HG03439 (cell line): ENCODE results near the gene SERINC3.

Source experiments
- ATAC-seq: cut with Tn5 transposase; IDR thresholded peaks from one replicate; pipeline ENCODE4 v1.9.1; 2021; ENCODE audit warnings: mild to moderate bottlenecking, moderate library complexity; ENCODE audit not compliant: unreplicated experiment

SERINC3 gene

DNA sequence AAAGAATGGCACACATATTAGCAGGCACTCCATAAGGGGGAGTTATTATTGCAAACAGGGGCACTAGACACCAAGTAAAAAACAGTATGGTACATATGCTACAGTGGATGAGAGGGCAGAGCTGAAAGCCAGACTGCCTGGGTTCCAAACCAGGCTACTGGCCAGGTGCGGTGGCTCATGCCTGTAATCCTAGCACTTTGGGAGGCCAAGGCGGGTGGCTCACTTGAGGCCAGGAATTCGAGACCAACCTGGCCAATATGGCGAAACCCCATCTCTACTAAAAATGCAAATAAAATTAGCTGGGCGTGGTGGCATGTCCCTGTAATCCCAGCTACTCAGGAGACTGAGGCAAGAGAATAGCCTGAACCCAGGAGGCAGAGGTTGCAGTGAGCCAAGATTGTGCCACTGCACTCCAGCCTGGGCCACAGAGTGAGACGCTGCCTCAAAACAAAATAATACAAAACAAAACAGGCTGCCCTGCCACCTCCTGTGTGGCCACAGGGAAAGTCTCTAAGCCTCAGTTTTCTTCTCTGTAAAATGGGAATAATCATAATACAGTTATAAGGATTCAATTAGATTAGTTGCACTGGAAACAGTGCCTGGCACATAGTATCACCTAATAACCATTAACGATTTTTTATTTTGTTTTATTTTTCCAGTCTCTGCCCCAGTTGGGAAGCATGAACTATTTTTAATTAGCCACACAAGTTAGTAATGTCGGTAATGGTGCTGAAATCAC is 53.7 kb downstream of the SERINC3 start:
- no peak for ATAC-seq

DNA sequence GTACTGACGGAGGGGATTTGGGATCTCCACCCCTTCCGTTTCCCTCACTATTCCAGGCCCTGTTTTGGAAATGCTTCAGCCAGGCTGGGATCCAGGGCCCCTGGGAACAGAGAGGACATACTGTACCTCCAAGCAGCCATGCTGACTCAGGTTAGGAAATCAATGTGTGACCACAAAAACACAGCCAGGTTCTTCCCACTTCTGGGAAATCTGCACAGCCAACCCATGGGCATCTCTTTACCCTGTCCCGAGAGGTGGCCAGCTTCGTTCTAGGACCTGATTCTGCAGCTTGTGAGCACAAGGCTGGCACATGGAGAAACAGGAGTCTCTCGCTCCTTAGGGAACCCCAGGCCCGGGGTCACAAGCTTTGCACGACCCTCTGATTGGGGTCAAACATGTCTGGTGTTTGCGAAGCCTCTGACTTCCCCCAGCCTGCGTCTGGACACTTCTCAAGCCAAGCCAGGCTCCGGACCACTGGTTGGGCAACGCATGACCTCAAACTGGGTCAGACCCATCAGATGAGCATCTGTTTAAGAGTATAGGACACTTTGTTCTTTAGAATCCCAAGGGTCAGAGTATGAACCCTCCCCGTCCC is 54.5 kb downstream of the SERINC3 start:
- no peak for ATAC-seq

DNA sequence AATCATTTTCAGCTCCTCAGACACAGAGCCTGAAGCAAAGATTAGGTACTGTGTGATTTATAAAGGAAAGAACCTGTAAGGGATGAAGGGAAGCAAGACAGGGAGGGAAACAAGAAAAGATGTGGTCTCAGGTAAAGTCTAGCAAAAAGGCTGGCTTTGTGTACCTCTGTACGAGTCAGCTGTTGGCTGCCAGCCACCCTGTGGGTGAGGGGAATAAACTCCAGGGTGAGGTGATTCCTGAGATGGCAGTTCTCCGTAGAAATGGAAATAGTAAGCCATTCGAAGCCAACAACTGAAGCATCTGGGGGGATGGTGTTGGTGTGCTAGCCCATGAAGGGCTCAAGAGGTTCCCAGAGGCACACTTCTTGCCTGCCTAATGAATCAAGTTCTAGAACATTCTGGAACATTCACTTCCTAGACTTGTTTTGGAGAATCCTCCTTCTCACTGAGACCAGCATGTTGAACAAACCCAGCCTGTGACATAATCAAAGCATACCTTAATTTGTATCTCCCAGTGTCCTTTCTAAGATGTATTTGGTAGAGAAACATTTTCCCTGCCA is 56.8 kb downstream of the SERINC3 start:
- ATAC-seq: no peak

DNA sequence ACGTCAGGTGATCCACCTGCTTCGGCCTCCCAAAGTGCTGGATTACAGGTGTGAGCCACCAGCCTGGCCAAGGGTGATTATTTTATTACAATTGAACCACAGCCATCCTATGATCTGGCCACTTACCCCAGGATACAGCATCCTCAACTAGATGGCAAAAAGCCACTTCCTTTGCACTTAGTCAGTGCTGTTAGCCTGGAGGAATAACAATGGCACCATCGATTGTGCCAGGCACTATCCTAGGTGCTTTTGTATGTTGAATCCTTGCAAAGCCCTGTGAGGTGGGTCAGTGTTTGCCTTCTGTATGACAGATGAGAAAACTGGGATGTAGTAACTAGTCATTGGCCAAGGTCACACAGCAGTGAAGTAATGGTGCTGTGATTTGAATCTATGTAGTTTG is 57.4 kb downstream of the SERINC3 start:
- no peak for ATAC-seq

DNA sequence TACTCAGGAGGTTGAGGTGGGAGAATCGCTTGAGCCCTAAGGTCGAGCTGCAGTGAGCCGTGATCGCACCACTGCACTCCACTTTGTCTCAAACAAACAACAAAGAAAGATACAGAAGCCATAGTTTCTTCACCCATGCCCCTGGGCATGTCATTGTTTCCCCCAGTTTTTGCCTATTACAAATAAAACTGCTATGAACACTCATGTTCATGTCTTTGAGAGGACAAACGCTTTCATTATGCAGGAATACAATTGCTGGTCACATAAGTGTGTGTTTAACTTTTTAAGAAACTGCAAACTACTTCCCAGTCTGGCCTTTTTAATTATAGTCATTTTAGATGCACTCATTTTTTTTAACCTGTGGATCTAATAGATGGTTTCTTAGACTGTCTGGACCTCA is 58.4 kb downstream of the SERINC3 start:
- no peak for ATAC-seq

DNA sequence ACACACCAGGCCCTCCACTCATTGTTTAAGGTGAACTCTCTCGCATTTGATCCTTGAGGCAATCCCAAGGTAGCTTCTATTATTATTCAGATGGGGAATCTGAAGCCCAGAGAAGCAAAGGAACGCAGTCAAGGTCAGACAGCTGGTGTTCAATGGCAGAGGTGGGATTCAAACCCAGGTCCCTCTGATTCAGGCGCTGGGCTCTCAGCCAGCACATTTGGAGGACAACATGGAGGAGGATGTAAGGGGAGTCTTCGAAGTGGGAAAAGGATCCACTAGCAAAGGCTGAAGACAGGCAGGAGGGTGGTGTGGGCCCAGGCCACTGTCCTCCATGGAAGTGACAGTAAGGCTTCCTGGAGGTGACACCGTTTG is 60.1 kb downstream of the SERINC3 start:
- no peak for ATAC-seq

DNA sequence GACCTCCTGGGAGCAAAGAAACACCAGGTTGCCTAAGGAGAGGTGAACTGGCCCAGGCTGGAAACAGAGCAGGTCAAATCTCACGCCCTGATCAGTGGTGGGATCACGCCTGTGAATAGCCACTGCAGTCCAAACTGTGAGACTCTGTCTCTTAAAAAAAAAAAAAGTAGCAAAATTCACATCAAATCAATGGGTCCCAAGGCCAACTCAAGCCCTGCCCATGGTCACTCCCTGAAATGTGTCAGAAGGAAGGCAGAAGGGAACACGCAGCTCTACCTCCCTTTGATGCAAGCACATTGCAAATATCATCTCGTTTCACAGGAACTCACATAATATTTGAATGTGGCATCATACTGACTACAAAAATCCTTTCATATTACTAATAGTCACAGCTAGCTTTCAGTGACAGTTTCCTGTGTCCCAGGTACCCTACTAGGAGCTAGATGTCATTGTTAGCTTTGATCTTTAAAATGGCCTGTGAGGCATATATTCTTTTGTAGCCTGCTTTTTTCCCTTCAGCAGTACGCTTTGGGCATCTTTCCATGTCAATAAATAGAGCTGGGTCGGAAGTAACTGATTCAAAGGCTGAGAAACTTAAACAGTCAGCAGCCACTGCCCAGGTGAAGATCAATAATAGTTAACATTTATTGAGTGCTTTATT is 60.6 kb downstream of the SERINC3 start:
- no peak for ATAC-seq

DNA sequence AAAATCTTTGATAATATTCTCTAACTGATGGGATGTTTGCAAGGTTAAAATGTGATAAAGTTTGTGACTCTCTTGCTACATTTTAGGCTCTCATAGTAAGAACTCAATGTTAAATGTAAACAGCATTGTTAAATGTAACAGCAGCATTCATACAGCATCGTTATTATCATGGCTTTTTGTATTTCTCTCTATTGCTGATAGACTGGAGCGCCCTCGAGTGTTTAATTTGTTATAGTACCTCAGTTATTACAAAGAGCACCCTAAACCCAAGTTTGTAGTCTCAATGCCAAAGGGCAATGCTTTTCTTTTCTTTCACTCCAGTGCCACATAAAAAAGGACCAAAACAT is 61.1 kb downstream of the SERINC3 start:
- ATAC-seq: no peak

DNA sequence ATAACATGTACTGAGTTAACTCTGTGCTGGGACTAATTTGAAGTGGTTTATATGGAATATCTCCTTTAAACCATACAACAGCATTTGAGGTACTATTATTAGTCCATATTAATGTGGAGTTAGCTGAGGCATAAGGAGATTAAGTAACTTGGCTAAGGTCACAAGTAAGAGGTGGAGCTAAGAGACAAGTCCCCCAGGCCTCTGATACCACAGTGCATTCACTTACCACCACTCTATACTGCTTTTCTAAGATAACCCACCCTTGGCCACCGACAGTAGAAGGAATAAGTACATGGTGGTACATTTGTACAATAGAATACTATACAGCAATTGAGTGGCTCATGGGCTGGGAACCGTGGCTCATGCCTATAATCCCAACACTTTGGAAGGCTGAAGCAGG is 62.6 kb downstream of the SERINC3 start:
- no peak for ATAC-seq

DNA sequence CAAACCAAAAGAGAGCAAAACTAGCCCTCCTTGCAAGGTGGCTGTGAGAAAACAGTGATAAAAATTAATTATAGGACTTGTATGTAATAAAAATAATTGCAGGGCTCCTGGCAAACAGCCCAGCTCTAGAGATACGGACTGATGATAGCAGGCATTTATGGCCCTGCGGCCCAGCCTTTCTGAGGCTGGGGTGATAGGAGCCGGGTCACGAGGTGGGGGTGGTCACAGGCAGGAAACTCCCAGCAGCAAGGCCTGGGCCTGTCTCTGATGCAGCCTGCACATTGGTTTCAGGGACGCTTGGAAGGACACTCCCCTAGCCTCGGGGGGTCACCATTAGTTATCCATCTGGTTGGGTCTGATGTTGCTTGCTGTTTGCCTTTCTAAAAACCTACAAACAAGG is 64.9 kb downstream of the SERINC3 start:
- ATAC-seq: no peak

DNA sequence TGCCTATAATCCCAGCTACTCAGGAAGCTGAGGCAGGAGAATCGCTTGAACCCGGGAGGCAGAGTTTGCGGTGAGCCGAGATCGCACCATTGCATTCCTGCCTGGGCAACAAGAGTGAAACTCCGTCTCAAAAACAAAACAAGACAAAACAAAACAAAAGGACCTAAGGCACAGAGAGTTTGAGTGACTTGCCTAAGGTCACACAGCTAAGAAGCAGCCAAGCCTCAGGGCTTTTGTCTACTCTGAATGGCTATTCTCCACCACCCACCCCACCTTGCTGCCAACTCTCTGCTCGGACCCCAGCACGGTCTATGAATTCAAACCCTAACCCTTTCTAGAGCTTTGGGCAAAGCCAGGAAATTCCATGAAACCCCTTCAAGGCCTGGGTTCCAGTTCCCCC is 65.3 kb downstream of the SERINC3 start:
- no peak for ATAC-seq

DNA sequence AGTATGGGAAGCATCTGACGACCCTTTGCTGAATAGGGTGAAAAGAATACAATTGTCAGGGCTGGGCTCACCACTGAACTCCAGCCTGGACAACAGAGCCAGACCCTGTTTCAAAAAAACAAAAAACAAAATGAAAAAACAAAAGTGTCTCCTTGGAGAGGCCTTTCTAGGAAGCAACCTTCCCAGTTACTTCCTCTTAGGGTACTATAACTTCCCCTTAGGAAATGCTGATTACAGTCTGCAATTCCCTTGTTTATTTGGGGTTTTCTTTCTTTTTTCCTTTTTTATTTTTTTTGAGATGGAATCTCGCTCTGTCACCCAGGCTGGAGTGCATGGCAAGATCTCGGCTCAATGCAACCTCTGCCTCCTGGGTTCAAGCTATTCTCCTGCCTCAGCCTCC is 66.7 kb downstream of the SERINC3 start:
- no peak for ATAC-seq

DNA sequence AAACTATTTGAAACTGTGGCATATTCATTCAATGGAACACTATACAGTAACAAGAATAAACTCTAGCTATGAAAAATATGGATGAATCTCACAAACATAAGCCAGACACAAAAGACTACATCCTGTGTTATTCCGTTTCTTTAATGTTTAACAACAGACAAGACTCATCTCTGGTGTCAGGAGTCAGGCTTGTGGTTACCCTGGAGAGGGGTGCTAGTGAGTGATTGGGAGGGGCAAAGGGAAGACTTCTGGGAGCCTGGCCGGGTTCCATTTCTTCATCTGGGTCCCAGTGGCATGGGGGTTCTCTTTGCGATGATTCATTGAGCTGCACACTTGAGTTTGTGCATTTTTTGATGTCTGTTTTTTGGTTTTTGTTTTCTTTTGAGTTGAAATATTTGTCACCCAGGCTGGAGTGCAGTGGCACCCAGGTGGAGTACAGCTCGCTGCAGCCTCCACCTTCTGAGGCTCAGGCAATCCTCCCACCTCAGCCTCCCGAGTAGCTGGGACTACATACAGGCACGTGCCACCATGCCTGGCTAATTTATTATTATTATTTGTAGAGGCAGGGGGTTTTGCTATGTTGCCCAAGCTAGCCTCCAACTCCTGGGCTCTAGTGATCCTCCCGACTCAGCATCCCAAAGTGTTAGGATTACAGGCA is 67.4 kb downstream of the SERINC3 start:
- no peak for ATAC-seq

DNA sequence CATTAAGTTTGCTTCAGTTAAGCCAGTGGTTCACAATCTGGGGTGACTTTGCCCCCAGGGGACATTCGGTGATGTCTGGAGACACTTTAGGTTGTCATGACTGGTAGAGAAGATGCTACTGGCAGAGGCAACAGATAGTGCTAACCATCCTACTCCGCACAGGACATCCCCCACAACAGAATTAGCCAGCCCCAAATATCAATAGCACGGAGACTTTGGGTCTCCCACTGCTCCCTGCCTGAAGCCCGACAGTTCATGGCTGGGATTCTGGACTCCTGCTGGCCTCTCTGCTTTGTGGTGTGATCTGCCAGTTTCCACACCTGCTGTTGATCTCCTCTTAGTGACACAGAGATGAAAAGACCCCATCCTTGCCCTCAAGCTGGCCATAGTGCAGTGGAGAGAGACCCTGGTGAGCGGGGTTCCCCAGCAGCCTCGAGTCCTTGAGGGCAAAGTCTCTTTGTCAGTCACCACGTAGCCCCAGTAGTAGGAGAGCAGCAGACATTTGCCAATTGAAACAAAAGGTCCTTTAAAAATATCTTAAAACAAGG is 70.9 kb downstream of the SERINC3 start:
- ATAC-seq: no peak

DNA sequence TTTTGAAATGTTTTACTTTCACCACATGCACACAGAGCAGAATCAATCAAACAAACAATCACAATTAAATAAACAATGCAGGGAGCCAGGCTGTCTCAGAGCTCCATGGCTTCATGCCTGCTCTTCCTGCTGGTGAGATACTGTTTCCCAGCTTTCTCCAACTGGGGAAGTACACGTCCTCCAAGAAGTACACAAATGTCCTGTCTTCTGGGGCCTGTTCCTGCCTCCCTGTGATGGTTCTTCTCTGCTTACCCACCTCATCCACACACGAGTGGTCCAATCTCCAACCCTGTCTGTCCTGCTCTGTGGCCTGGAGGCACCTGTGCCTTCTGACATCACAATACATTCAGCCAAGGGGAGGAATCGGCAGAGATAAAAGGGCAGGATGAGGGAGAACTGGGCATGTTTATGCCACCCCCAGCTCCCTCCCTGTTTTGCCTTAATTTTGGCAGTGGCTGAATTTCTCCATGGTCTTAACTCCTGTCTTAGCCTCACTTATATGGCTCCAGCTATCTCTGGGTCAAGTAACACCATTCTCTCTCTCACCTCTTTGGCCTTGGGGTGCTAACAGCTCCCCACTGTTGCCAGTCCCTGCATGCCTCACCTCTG is 71.5 kb downstream of the SERINC3 start:
- no peak for ATAC-seq

DNA sequence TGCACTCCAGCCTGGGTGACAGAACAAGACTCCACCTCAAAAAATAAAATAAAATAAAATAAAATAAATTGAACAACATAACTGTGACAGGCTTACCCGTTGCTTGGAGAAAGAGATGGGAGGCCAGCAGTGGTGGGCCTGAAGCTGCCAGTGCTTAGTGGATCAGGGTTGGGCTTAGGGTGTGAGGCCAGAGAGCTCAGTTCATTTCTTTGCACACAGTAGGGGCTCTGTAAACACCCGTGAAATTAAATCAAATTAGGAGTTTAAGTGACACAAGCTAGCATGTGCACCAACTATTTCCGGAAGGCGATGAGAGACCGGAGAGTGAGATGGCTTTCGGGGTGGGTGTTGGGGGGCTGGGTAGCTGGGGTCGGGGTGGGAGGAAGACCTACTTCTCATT is 72.0 kb downstream of the SERINC3 start:
- ATAC-seq: no peak

DNA sequence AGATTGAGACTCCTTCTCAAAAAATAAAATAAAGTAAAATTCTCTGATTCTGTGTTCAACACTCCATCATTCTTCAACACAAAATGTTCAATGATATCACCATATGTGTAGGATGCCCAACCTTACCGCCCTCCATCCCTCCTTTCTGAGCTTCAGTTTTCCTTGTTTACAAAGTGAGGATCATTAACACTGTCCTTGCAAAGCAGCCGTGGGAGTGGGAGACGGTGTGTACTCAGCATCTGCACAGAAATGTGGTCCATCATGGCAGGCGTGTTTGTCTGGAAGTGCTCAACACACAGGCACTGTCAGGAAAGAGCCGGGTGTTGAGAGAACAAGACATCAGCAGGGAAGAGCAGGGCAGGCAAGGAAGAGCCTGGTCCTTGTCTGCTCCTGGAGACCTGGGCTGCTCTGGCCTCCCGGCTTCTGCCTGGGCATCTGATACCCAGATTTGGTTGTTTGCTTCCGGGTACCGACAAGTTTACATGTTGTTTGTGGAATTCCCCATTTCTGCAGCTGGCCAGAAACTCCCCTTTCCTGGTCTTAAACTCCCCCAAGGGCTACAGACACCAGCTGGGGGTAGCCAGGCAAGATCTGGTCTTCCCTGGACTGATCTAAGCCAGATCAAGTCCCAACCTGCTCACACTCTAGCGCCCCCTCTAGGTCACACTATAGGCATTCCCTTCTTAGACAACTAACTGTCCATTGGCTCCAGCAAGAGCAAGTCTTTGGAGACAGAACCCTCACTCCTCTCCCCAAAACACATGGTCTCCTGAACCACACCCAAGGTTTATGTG is 72.9 kb downstream of the SERINC3 start:
- ATAC-seq: no peak

DNA sequence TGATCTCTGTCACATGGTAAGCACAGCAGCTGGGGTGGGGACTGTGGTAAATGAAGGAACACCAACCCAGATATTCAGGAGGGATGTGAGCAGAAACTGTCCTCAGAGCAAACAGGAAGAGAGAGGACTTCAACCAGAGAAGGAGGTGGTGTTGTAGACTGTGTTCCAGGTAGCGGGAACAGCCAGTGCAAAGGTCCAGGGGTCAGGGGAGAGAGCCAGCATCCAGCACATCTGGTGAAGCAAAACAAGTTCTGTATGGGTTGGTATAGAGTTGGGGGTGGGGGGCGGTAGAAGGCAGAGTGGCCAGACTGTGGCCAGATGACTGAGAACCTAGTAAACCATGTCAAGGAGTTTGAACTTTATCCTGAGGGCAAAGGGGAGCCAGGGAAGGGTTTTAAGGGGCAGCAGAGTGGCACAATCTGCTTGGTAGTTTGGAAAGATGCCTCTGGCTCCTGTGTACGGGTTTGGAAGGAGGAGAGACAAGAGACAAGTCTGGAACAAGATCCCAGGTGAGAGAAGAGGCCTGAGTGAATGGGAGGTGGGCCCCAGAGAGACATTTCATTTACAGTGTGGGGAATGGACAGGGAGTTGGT is 73.9 kb downstream of the SERINC3 start:
- ATAC-seq: no peak
